Measurements from ENCODE around the gene PPL.
"Not testable (repeated sequence)": the region's sequence is repeated elsewhere in the genome, so short reads cannot be mapped to it uniquely, and the experiment has no call there.

PPL gene

GRCh38 chr16:4933433-4933832 is 3.5 kb downstream of the PPL start:
- no peak for DNase-seq (ENCODE audit: low spot score)

GRCh38 chr16:4931381-4931780 is 5.6 kb downstream of the PPL start:
- DNase-seq (ENCODE audit: low spot score): no peak

GRCh38 chr16:4929619-4930018 is 7.3 kb downstream of the PPL start:
- DNase-seq (ENCODE audit: low spot score): not testable (repeated sequence)

GRCh38 chr16:4928227-4928626 is 8.7 kb downstream of the PPL start:
- DNase-seq (ENCODE audit: low spot score): no peak

GRCh38 chr16:4927661-4928060 is 9.3 kb downstream of the PPL start:
- no peak for DNase-seq (ENCODE audit: low spot score)

- no peak for DNase-seq (ENCODE audit: low spot score)
Observed at GRCh38 chr16:4926928-4927327, 10.0 kb downstream of the PPL start.

- DNase-seq (ENCODE audit: low spot score): no peak
Observed at GRCh38 chr16:4925791-4926190, 11.2 kb downstream of the PPL start.

- no peak for DNase-seq (ENCODE audit: low spot score)
Observed at GRCh38 chr16:4925293-4925607, 11.7 kb downstream of the PPL start.

GRCh38 chr16:4924593-4925292 is 12.2 kb downstream of the PPL start:
- no peak for DNase-seq (ENCODE audit: low spot score)

- DNase-seq (ENCODE audit: low spot score): no peak
Observed at GRCh38 chr16:4923853-4924252, 13.1 kb downstream of the PPL start.

- no peak for DNase-seq (ENCODE audit: low spot score)
Observed at GRCh38 chr16:4922721-4923342, 14.1 kb downstream of the PPL start.

- no peak for DNase-seq (ENCODE audit: low spot score)
Observed at GRCh38 chr16:4920826-4921225, 16.1 kb downstream of the PPL start.

- no peak for DNase-seq (ENCODE audit: low spot score)
Observed at GRCh38 chr16:4918781-4919251, 18.1 kb downstream of the PPL start.

GRCh38 chr16:4917117-4917516 is 19.8 kb downstream of the PPL start:
- DNase-seq (ENCODE audit: low spot score): no peak

GRCh38 chr16:4915226-4915761 is 21.7 kb downstream of the PPL start:
- no peak for DNase-seq (ENCODE audit: low spot score)

- no peak for DNase-seq (ENCODE audit: low spot score)
Observed at GRCh38 chr16:4914528-4915225, 22.3 kb downstream of the PPL start.

- DNase-seq (ENCODE audit: low spot score): no peak
Observed at GRCh38 chr16:4913774-4914525, 23.0 kb downstream of the PPL start.

- DNase-seq (ENCODE audit: low spot score): no peak
Observed at GRCh38 chr16:4913130-4913773, 23.7 kb downstream of the PPL start.

- no peak for DNase-seq (ENCODE audit: low spot score)
Observed at GRCh38 chr16:4911970-4912386, 25.0 kb downstream of the PPL start.

- DNase-seq (ENCODE audit: low spot score): no peak
Observed at GRCh38 chr16:4910828-4911227, 26.1 kb downstream of the PPL start.

GRCh38 chr16:4909825-4910224 is 27.1 kb downstream of the PPL start:
- DNase-seq (ENCODE audit: low spot score): no peak

- DNase-seq (ENCODE audit: low spot score): no peak
Observed at GRCh38 chr16:4908854-4909401, 28.0 kb downstream of the PPL start.

Data from kidney capillary endothelial cell (primary cell).